HG02610 (cell line): ENCODE results near the gene CAPSL.
"Not testable (repeated sequence)": the region's sequence is repeated elsewhere in the genome, so short reads cannot be mapped to it uniquely, and the experiment has no call there.

Experiments
- ATAC-seq: cut with Tn5 transposase; IDR thresholded peaks from one replicate; pipeline ENCODE4 v1.9.1; 2021; ENCODE audit warnings: mild to moderate bottlenecking, moderate library complexity; ENCODE audit not compliant: unreplicated experiment

Gene CAPSL

GRCh38 chr5:35877655-35878054 is 60.8 kb downstream of the CAPSL start:
- no peak for ATAC-seq

- no peak for ATAC-seq
These were observed 61.5 kb downstream of the CAPSL start for GRCh38 chr5:35876922-35877321.

- ATAC-seq: no peak
These were observed 62.0 kb downstream of the CAPSL start for GRCh38 chr5:35876454-35876853.

GRCh38 chr5:35870605-35871004 is 67.8 kb downstream of the CAPSL start:
- ATAC-seq: no peak

GRCh38 chr5:35869685-35870277 is 68.6 kb downstream of the CAPSL start:
- no peak for ATAC-seq

GRCh38 chr5:35867998-35868397 is 70.4 kb downstream of the CAPSL start:
- ATAC-seq: no peak

- ATAC-seq: no peak
These were observed 75.3 kb downstream of the CAPSL start for GRCh38 chr5:35863159-35863558.

GRCh38 chr5:35862126-35862525 is 76.3 kb downstream of the CAPSL start:
- no peak for ATAC-seq

GRCh38 chr5:35861718-35862117 is 76.7 kb downstream of the CAPSL start:
- ATAC-seq: no peak

- no peak for ATAC-seq
These were observed 77.7 kb downstream of the CAPSL start for GRCh38 chr5:35860686-35861085.

- ATAC-seq: no peak
These were observed 79.2 kb downstream of the CAPSL start for GRCh38 chr5:35859101-35859661.

- no peak for ATAC-seq
These were observed 80.7 kb downstream of the CAPSL start for GRCh38 chr5:35857606-35858205.

GRCh38 chr5:35856765-35857351 is 81.6 kb downstream of the CAPSL start, which contains the start of gene IL7R:
Gene IL7R, plus strand, starts transcription at chr5:35856891. Its CDS starts 87 bp downstream, at chr5:35856978.
- peak; percentile 64 for ATAC-seq

GRCh38 chr5:35856186-35856764 is 82.1 kb downstream of the CAPSL start:
- not testable (repeated sequence) for ATAC-seq

GRCh38 chr5:35855187-35855586 is 83.2 kb downstream of the CAPSL start:
- ATAC-seq: no peak
